Type B pancreatic cell (in vitro differentiated cells): ENCODE results near the gene PPP3CA. TPM values are rescaled to one million over a fixed set of nuclear protein-coding genes. Genes with fewer than 3 reads are reported as not detected.
"Not testable (repeated sequence)": the region's sequence is repeated elsewhere in the genome, so short reads cannot be mapped to it uniquely, and the experiment has no call there.

Experiments
- DNase-seq: peaks from one replicate; pipeline ENCODE4 v3.0.0; 2021; ENCODE audit warnings: mixed read lengths; ENCODE audit not compliant: unreplicated experiment; ENCODE audit errors: extremely low spot score
- H3K27ac Mint-ChIP-seq: 2 replicates; pipeline ENCODE4 v1.8.0; 2021; ENCODE audit warnings: mild to moderate bottlenecking, mixed read lengths
- H3K27me3 Mint-ChIP-seq: 2 replicates; pipeline ENCODE4 v1.8.0; 2021; ENCODE audit warnings: mixed read lengths
- H3K36me3 Mint-ChIP-seq: 2 replicates; pipeline ENCODE4 v1.8.0; 2021; ENCODE audit warnings: mixed read lengths
- H3K4me1 Mint-ChIP-seq: one replicate; pipeline ENCODE4 v1.8.0; 2021; ENCODE audit warnings: mixed read lengths; ENCODE audit not compliant: unreplicated experiment
- H3K4me3 Mint-ChIP-seq: 2 replicates; pipeline ENCODE4 v1.8.0; 2021; ENCODE audit warnings: mild to moderate bottlenecking, mixed read lengths
- H3K9me3 Mint-ChIP-seq: 2 replicates; pipeline ENCODE4 v1.8.0; 2021; ENCODE audit warnings: mixed read lengths
- total RNA-seq: library from RNA; stranded (reverse); gene quantifications from 2 replicates; pipeline ENCODE4 v1.2.1, GENCODE V29; 2021; ENCODE audit warnings: low replicate concordance
- TF ChIP-seq, protein P1 (sequence below): fragments of 200-600 bp; sonication (generic); conservative IDR thresholded peaks from 2 replicates; pipeline ENCODE4 v1.5.0; 2021; ENCODE audit warnings: antibody characterized with exemption, mild to moderate bottlenecking

Gene PPP3CA
- total RNA-seq, 1 donor from 2014 or later, result 35.4 TPM

DNA sequence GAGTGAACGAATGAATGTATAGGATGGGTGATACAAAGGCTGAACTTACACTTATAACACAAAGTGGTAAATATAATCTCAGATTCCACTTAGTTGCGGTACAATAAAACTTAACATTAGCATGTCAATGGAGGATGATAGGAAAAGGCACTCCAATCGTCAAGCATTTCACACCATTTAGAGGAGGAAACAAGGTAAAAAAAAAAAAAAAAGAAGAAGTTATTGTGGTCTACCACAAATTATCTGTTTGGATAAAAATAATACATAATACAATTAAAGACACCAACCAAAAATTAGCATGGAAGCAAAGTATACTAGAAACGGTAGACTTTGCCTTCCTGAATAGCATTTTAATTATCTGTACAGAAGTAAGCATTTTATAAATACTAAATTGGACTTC lies 205.5 kb downstream of the PPP3CA start:
- Mint-ChIP-seq H3K27ac (no peak overlapping the region), H3K36me3 (peaks cover 3% of the 10 kb centered on the region), H3K4me1 (peaks cover 7% of the 10 kb centered on the region), H3K27me3 (no peaks in the 10 kb centered on the region), H3K4me3 (no peak overlapping the region), H3K9me3 (no peaks in the 10 kb centered on the region)
- TF ChIP-seq, protein P1, sequence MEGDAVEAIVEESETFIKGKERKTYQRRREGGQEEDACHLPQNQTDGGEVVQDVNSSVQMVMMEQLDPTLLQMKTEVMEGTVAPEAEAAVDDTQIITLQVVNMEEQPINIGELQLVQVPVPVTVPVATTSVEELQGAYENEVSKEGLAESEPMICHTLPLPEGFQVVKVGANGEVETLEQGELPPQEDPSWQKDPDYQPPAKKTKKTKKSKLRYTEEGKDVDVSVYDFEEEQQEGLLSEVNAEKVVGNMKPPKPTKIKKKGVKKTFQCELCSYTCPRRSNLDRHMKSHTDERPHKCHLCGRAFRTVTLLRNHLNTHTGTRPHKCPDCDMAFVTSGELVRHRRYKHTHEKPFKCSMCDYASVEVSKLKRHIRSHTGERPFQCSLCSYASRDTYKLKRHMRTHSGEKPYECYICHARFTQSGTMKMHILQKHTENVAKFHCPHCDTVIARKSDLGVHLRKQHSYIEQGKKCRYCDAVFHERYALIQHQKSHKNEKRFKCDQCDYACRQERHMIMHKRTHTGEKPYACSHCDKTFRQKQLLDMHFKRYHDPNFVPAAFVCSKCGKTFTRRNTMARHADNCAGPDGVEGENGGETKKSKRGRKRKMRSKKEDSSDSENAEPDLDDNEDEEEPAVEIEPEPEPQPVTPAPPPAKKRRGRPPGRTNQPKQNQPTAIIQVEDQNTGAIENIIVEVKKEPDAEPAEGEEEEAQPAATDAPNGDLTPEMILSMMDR, result no peak
- no peak for DNase-seq

DNA sequence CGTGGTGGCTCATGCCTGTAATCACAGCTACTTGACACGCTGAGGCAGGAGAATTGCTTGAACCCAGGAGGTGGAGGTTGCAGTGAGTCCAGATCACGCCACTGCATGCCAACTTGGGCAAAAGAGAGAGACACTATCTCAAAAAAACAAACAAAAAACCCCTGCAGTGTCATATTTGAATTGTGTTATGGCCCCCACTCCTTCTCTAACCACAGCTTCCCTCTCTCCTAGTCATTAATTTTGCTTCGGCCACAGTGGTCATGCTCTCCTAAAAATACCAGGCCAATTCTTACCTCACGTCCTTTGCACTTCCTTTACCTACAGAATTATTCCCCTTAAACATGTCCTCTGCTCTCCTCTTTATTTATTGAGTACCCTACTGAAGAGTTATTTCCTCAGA lies 206.1 kb downstream of the PPP3CA start:
- Mint-ChIP-seq H3K4me3 (no peak overlapping the region), H3K9me3 (no peaks in the 10 kb centered on the region), H3K27me3 (no peaks in the 10 kb centered on the region), H3K36me3 (peaks cover 3% of the 10 kb centered on the region), H3K27ac (no peak overlapping the region), H3K4me1 (peaks cover 10% of the 10 kb centered on the region)
- no peak for DNase-seq
- TF ChIP-seq, protein P1, result no peak

DNA sequence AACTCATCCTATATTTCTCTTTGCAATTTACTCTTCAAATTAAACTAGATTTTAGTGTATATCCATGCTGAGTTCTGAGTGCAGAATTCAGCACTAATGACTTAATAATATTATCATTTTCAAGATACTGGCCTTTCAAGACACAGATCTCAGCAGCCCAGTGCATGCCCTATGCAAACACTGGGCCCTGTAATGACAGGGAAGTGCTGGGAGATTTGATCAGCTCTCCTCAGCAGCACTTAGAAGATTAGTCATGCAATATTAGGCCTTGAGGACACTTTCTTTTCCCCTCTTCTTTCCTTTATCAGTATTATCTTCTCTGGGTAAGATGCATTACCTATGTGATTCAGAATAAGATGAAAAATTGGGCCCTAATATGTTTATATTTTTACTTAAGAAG lies 207.1 kb downstream of the PPP3CA start:
- Mint-ChIP-seq H3K4me1 (peaks cover 10% of the 10 kb centered on the region), H3K36me3 (peaks cover 2% of the 10 kb centered on the region), H3K27me3 (no peaks in the 10 kb centered on the region), H3K27ac (no peak overlapping the region), H3K4me3 (no peak overlapping the region), H3K9me3 (no peaks in the 10 kb centered on the region)
- DNase-seq, result no peak
- TF ChIP-seq, protein P1, result no peak

DNA sequence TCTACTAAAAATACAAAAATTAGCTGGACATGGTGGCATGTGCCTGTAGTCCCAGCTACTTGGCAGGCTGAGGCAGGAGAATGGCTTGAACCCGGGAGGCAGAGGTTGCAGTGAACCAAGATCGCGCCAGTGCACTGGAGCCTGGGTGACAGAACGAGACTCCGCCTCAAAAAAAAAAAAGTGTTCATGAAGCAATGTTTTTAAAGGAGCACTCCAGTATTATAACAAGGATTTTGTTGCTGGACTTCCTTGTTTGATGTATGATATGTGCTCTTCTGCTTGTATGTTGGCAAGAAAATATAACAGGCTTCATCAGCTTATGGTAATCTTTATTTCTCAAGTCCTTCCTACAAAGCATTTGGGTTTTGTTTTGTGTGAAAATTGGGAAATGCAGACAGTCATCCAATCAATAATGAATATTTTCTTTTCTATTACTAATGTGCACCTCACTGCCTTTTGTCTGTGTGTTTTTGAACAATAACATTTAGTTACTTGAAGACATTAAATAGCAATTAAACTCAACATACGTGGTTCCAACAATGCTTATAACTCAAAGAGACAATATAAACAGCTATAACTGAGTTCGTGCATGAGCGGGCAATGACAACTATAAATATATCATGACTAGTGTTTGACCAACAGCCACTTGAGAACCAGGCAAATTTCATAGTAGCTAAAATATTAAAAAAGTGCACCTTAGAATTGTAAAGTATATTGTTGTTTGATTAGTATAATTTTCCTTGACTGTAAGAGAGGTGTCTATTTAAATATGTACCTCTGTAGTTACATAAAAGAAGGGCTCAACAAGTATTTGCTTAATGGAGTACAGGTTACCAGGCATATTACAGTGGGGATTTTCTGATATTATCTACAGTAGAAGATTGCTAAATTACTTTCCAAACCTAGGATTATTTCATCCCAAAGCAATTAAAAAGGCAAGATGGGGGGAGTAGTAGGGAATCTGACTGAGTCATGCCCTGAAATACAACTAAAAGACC lies 210.7 kb downstream of the PPP3CA start:
- Mint-ChIP-seq H3K36me3 (peaks cover 5% of the 10 kb centered on the region), H3K27me3 (no peaks in the 10 kb centered on the region), H3K9me3 (peaks cover 5% of the 10 kb centered on the region), H3K4me1 (peaks cover 10% of the 10 kb centered on the region), H3K4me3 (no peak overlapping the region), H3K27ac (no peak overlapping the region)
- no peak for DNase-seq
- TF ChIP-seq, protein P1, result no peak

DNA sequence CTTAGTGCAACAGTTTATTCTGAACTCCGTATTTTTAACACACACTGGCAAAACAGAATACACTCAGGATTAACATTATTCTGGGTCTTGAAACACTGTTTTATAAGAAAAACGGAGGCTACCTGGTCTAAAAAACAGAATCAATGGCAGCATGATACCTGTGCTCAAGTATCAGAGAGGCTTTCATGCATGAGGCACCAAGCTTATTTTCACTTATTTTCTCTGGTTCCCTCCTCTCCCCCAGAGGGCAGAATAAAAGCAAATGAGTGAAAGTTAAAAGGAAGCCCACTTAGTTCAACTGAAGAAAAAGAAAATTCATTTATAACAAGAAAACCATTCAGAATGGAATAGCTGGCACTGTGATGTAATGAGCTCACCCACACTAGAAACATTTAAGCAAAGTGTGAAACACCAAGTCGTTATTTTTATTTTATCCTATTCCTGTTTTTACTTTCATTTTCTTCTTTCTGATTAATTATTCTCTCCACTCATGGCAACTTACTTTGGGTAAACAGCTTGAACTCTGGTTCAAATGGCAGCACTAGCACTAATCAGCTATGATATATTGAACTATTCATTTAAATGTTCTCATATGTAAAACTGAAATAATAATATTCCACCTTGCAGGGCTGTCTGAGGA lies 211.8 kb downstream of the PPP3CA start:
- DNase-seq, result no peak
- peaks cover 10% of the 10 kb centered on the region for H3K4me1 Mint-ChIP-seq
- H3K4me3 Mint-ChIP-seq, result no peak overlapping the region
- H3K27ac Mint-ChIP-seq, result no peak overlapping the region
- peaks cover 6% of the 10 kb centered on the region for H3K9me3 Mint-ChIP-seq
- TF ChIP-seq, protein P1, result no peak
- no peaks in the 10 kb centered on the region for H3K27me3 Mint-ChIP-seq
- H3K36me3 Mint-ChIP-seq, result peaks cover 6% of the 10 kb centered on the region

DNA sequence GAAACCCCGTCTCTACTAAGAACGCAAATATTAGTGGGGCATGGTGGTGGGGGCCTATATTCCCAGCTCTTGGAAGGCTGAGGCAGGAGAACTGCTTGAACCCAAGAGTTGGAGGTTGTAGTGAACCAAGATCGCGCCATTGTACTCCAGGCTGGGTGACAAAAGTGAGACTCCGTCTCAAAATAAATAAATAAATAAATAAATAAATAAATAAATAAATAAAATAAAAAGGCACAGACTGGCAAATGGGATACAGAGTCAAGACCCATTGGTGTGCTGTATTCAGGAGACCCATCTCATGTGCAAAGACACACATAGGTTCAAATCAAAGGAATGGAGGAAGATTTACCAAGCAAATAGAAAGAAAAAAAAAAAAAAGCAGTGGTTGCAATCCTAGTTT lies 216.3 kb downstream of the PPP3CA start:
- not testable (repeated sequence) for DNase-seq, H3K27ac Mint-ChIP-seq, H3K4me1 Mint-ChIP-seq, H3K27me3 Mint-ChIP-seq, H3K36me3 Mint-ChIP-seq, H3K4me3 Mint-ChIP-seq
- peaks cover 12% of the 10 kb centered on the region for H3K9me3 Mint-ChIP-seq

DNA sequence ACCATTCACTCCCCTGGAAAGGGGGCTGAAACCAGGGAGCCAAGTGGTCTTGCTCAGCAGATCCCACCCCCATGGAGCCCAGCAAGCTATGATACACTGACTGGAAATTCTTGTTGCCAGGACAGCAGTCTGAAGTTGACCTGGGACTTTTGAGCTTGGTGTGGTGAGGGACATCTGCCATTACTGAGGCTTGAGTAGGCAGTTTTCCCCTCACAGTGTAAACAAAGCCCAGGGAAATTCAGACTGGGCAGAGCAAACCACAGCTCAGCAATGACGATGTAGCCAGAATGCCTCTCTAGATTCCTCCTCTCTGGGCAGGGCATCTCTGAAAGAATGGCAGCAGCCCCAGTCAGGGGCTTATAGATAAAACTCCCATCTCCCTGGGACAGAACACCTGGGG lies 218.4 kb downstream of the PPP3CA start:
- not testable (repeated sequence) for DNase-seq, H3K4me3 Mint-ChIP-seq, H3K27ac Mint-ChIP-seq, H3K4me1 Mint-ChIP-seq, H3K36me3 Mint-ChIP-seq, H3K27me3 Mint-ChIP-seq
- H3K9me3 Mint-ChIP-seq, result peaks cover 12% of the 10 kb centered on the region
